SK-N-SH (cell line): ENCODE measurements around the gene PIGP. TPM values are rescaled to one million over a fixed set of nuclear protein-coding genes. Genes with fewer than 3 reads are reported as not detected.

ENCODE experiments used
- CTCF ChIA-PET: fragments of 300-600, 350-600 bp; formaldehyde crosslinking; extraction: SDS; loops from one replicate; lab custom pipeline; 2021; lab: Yijun Ruan, JAX
- POLR2A ChIA-PET: fragments of 350-600 bp; sonication (Branson Sonifier 250); formaldehyde crosslinking; extraction: SDS; loops from one replicate; lab custom pipeline; 2020; ENCODE audit warnings: antibody characterized with exemption, inconsistent platforms; lab: Yijun Ruan, JAX
- DNase-seq: peaks from one replicate; pipeline ENCODE4 v3.0.0; 2012
- H2AFZ ChIP-seq: fragments of 200-600 bp; sonication (generic); 2 replicates; pipeline ENCODE4 v1.8.1; 2016; ENCODE audit warnings: antibody characterized with exemption, mild to moderate bottlenecking, low read depth
- H3F3A ChIP-seq: fragments of 200-600 bp; sonication (generic); replicated peaks from 2 replicates; pipeline ENCODE3; 2016; ENCODE audit warnings: antibody characterized with exemption, mild to moderate bottlenecking; ENCODE audit not compliant: insufficient read depth
- H3K27ac ChIP-seq, 2 experiments: fragments of 200-500 bp in 1 of 2; fragments of 200-600 bp in 1 of 2; sonication (Bioruptor generic) in 1 of 2; sonication (generic), shearing (Covaris generic) in 1 of 2; 2 replicates each; pipeline versions ENCODE4 v1.5.1 to v1.6.1; 2014 to 2016; ENCODE audit warnings: low read depth in 2 of 2, inconsistent platforms in 1 of 2, low read length in 1 of 2, mild to moderate bottlenecking in 1 of 2, mixed read lengths in 1 of 2
- H3K27me3 ChIP-seq: fragments of 200-600 bp; sonication (generic), shearing (Covaris generic); 2 replicates; pipeline ENCODE4 v1.6.1; 2016; ENCODE audit warnings: mixed run types; ENCODE audit not compliant: insufficient read depth
- H3K36me3 ChIP-seq, 2 experiments: fragments of 200-500 bp in 1 of 2; fragments of 200-600 bp in 1 of 2; sonication (Bioruptor generic) in 1 of 2; sonication (generic) in 1 of 2; replicated peaks in 1 of 2; 2 replicates each; pipeline versions ENCODE3 to v1.5.1; 2014 to 2016; ENCODE audit warnings: low read length in 1 of 2, mild to moderate bottlenecking in 1 of 2; ENCODE audit not compliant: insufficient read depth in 2 of 2, control insufficient read depth in 1 of 2
- H3K4me1 ChIP-seq, 2 experiments: fragments of 200-500 bp in 1 of 2; fragments of 200-600 bp in 1 of 2; sonication (Bioruptor generic) in 1 of 2; sonication (generic), shearing (Covaris generic) in 1 of 2; 2 replicates each; pipeline versions ENCODE4 v1.5.1 to v1.6.1; 2014 to 2016; ENCODE audit warnings: low read depth in 1 of 2, low read length in 1 of 2, mixed run types in 1 of 2; ENCODE audit not compliant: insufficient read depth in 2 of 2, control insufficient read depth in 1 of 2
- H3K4me2 ChIP-seq: fragments of 200-600 bp; sonication (generic), shearing (Covaris generic); 2 replicates; pipeline ENCODE4 v1.6.1; 2017; ENCODE audit warnings: mixed run types
- H3K4me3 ChIP-seq, 2 experiments: fragments of 200-500 bp in 1 of 2; fragments of 200-600 bp in 1 of 2; sonication (Bioruptor generic) in 1 of 2; sonication (generic), shearing (Covaris generic) in 1 of 2; 2 replicates each; pipeline versions ENCODE4 v1.5.1 to v1.8.1; 2014 to 2016; ENCODE audit warnings: low read depth in 2 of 2, inconsistent platforms in 1 of 2, low read length in 1 of 2, mild to moderate bottlenecking in 1 of 2, mixed read lengths in 1 of 2, moderate library complexity in 1 of 2
- H3K79me2 ChIP-seq: fragments of 200-600 bp; sonication (generic); 2 replicates; pipeline ENCODE4 v1.8.1; 2017; ENCODE audit warnings: mild to moderate bottlenecking; ENCODE audit not compliant: insufficient read depth
- H3K9ac ChIP-seq: fragments of 200-600 bp; sonication (generic); 2 replicates; pipeline ENCODE4 v1.6.1; 2017; ENCODE audit warnings: mixed run types
- H3K9me2 ChIP-seq: fragments of 200-600 bp; sonication (generic); 2 replicates; pipeline ENCODE4 v1.6.1; 2017; ENCODE audit warnings: mixed run types
- H3K9me3 ChIP-seq: fragments of 200-600 bp; sonication (generic); 2 replicates; pipeline ENCODE4 v1.6.1; 2017; ENCODE audit warnings: mixed run types, mild to moderate bottlenecking, moderate library complexity
- H4K20me1 ChIP-seq: fragments of 200-600 bp; sonication (generic); 2 replicates; pipeline ENCODE4 v1.6.1; 2017; ENCODE audit warnings: mild to moderate bottlenecking, mixed run types; ENCODE audit not compliant: insufficient read depth
- CHD2 ChIP-seq: fragments of 150-350 bp; IDR thresholded peaks from 2 replicates; pipeline ENCODE4 v1.6.1; 2018; ENCODE audit warnings: low read length; ENCODE audit not compliant: partially characterized antibody
- EP300 ChIP-seq, 2 experiments: IDR thresholded peaks; 2 replicates each; pipeline versions ENCODE4 v1.4.0 to v1.6.1; 2012; ENCODE audit warnings: borderline replicate concordance in 1 of 2, low read depth in 1 of 2, low read length in 1 of 2
- EZH2phosphoT487 ChIP-seq: fragments of 200-600 bp; sonication (generic); IDR thresholded peaks from 2 replicates; pipeline ENCODE4 v1.6.1; 2017; ENCODE audit warnings: low read depth, mixed run types, mild to moderate bottlenecking, antibody characterized with exemption, moderate library complexity, borderline replicate concordance
- FOSL2 ChIP-seq: IDR thresholded peaks from 2 replicates; pipeline ENCODE4 v1.4.0; 2012; ENCODE audit warnings: low read depth, mild to moderate bottlenecking, moderate library complexity, borderline replicate concordance
- FOXJ3 ChIP-seq: sonication (generic); formaldehyde crosslinking; IDR thresholded peaks from 2 replicates; pipeline ENCODE4 v1.5.1; 2020; ENCODE audit warnings: mild to moderate bottlenecking, missing genetic modification reagents
- JUND ChIP-seq: IDR thresholded peaks from 2 replicates; pipeline ENCODE4 v1.4.0; 2012
- MEF2A ChIP-seq: IDR thresholded peaks from 2 replicates; pipeline ENCODE4 v1.4.0; 2012; ENCODE audit warnings: low read depth, borderline replicate concordance
- MXI1 ChIP-seq: IDR thresholded peaks from 2 replicates; pipeline ENCODE4 v1.6.1; 2012; ENCODE audit warnings: mild to moderate bottlenecking, low read depth, low read length, improper control_type of control experiment
- NFIC ChIP-seq: IDR thresholded peaks from 2 replicates; pipeline ENCODE4 v1.4.0; 2012; ENCODE audit warnings: borderline replicate concordance
- POLR2AphosphoS5 ChIP-seq: IDR thresholded peaks from 2 replicates; pipeline ENCODE4 v1.6.1; 2012; ENCODE audit warnings: low read depth, low read length
- RAD21 ChIP-seq: IDR thresholded peaks from 2 replicates; pipeline ENCODE4 v1.6.1; 2012; ENCODE audit warnings: mild to moderate bottlenecking, low read length
- RXRA ChIP-seq: IDR thresholded peaks from 2 replicates; pipeline ENCODE4 v1.4.0; 2012; ENCODE audit warnings: low read depth, mild to moderate bottlenecking, borderline replicate concordance
- SMC3 ChIP-seq: IDR thresholded peaks from 2 replicates; pipeline ENCODE4 v1.6.1; 2012; ENCODE audit warnings: low read depth, low read length, improper control_type of control experiment
- TAF1 ChIP-seq: IDR thresholded peaks from 2 replicates; pipeline ENCODE4 v1.6.1; 2012; ENCODE audit warnings: low read depth, mild to moderate bottlenecking, low read length, moderate library complexity, borderline replicate concordance
- WGBS: methylation state at CpG from one replicate; pipeline ENCODE4 v1.1.6; 2017; ENCODE audit warnings: low lambda C conversion rate; 5-methylcytosine and 5-hydroxymethylcytosine counted together
- polyA plus RNA-seq, 3 experiments: library from polyadenylated mRNA; depleted of rRNA; stranded (reverse); fragments of >200 nt; gene quantifications; 2 replicates each; pipeline ENCODE4 v1.2.3, GENCODE V29; 2012
- TF ChIP-seq, protein P1 (sequence below): fragments of 200-600 bp; sonication (generic); IDR thresholded peaks from 2 replicates; pipeline ENCODE4 v1.6.1; 2017; ENCODE audit warnings: antibody characterized with exemption, mild to moderate bottlenecking, moderate library complexity
- TF ChIP-seq, protein P2 (sequence below): fragments of 150-350 bp; IDR thresholded peaks from 2 replicates; pipeline ENCODE4 v1.6.1; 2017; ENCODE audit warnings: antibody characterized with exemption, low read length, low read depth, borderline replicate concordance
- TF ChIP-seq, protein P3 (sequence below): IDR thresholded peaks from 2 replicates; pipeline ENCODE4 v1.4.0; 2012; ENCODE audit warnings: low read depth
- TF ChIP-seq, protein P4 (sequence below): IDR thresholded peaks from 2 replicates; pipeline ENCODE4 v1.4.0; 2012; ENCODE audit warnings: low read depth, borderline replicate concordance
- TF ChIP-seq, protein P5 (sequence below): IDR thresholded peaks from 2 replicates; pipeline ENCODE4 v1.4.0; 2012; ENCODE audit warnings: low read depth, borderline replicate concordance
- TF ChIP-seq, protein P6 (sequence below): IDR thresholded peaks from 2 replicates; pipeline ENCODE4; 2012

PIGP gene
- polyA plus RNA-seq, 1 of the 3 experiments (the other 2 are of a cell fraction), result 28.3 TPM

DNA sequence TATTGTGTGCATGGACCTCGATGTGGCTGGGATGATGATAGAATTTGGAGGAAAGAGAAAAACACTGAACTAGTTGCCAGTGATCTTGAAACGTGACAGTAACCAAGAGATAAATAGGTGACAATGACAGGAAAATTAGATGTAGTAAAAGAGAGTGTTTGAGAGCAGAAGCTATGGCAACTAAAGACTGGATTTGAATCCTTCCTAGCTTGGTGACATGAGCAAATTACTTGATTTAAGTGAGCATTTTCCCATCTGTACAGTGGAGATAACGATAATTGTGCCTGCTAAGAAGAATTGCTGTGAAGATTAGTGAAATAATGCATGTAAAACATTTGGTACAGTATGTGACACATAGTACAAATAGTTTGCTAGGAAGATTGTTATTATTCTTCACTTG is 12.9 kb upstream of the PIGP start:
- DNase-seq, result no peak
- Histone ChIP-seq H3K79me2 (peaks cover 95% of the 10 kb centered on the region), H3K9ac (no peak overlapping the region), H3K27ac (no peak overlapping the region; a peak in 1 of 4 replicates), H3F3A (peaks cover 7% of the 10 kb centered on the region), H4K20me1 (peaks cover 60% of the 10 kb centered on the region), H3K4me3 (no peak overlapping the region), H3K4me2 (no peak overlapping the region), H3K27me3 (no peaks in the 10 kb centered on the region), H3K9me3 (no peaks in the 10 kb centered on the region), H3K36me3 (peaks cover 16 to 17% of the 10 kb centered on the region in 2 experiments), H3K9me2 (no peaks in the 10 kb centered on the region), H3K4me1 (peaks cover 3% of the 10 kb centered on the region in 2 experiments; a peak in 2 of 4 replicates), H2AFZ (no peak overlapping the region)
- CTCF ChIA-PET, result interaction anchor here (1.0 to 2.7 kb wide), 3 partner anchors 10 to 109 kb away, joined by 3 to 19 read pairs (median 4); no protein-coding TSS in a partner anchor
- WGBS, result 98% methylated on average over 3 of the region's 3 CpGs
- POLR2A ChIA-PET, result no interaction called here
- TF ChIP-seq MEF2A (no peak), EZH2phosphoT487 (no peak), JUND (no peak), TAF1 (no peak), POLR2AphosphoS5 (no peak), FOXJ3 (CRISPR knock-in tag) (no peak), EP300 (IDR thresholded peaks at IDR 0.05; ENCODE audit: borderline replicate concordance in 1 of 2, low read depth in 1 of 2, low read length in 1 of 2) (no peak), RXRA (no peak), NFIC (no peak), CHD2 (no peak), SMC3 (no peak), RAD21 (no peak), MXI1 (no peak), FOSL2 (no peak)
- TF ChIP-seq, protein P1, sequence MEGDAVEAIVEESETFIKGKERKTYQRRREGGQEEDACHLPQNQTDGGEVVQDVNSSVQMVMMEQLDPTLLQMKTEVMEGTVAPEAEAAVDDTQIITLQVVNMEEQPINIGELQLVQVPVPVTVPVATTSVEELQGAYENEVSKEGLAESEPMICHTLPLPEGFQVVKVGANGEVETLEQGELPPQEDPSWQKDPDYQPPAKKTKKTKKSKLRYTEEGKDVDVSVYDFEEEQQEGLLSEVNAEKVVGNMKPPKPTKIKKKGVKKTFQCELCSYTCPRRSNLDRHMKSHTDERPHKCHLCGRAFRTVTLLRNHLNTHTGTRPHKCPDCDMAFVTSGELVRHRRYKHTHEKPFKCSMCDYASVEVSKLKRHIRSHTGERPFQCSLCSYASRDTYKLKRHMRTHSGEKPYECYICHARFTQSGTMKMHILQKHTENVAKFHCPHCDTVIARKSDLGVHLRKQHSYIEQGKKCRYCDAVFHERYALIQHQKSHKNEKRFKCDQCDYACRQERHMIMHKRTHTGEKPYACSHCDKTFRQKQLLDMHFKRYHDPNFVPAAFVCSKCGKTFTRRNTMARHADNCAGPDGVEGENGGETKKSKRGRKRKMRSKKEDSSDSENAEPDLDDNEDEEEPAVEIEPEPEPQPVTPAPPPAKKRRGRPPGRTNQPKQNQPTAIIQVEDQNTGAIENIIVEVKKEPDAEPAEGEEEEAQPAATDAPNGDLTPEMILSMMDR, result no peak
- TF ChIP-seq, protein P2, sequence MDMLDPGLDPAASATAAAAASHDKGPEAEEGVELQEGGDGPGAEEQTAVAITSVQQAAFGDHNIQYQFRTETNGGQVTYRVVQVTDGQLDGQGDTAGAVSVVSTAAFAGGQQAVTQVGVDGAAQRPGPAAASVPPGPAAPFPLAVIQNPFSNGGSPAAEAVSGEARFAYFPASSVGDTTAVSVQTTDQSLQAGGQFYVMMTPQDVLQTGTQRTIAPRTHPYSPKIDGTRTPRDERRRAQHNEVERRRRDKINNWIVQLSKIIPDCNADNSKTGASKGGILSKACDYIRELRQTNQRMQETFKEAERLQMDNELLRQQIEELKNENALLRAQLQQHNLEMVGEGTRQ, result no peak
- TF ChIP-seq, protein P3, sequence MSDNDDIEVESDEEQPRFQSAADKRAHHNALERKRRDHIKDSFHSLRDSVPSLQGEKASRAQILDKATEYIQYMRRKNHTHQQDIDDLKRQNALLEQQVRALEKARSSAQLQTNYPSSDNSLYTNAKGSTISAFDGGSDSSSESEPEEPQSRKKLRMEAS, result no peak
- TF ChIP-seq, protein P4, sequence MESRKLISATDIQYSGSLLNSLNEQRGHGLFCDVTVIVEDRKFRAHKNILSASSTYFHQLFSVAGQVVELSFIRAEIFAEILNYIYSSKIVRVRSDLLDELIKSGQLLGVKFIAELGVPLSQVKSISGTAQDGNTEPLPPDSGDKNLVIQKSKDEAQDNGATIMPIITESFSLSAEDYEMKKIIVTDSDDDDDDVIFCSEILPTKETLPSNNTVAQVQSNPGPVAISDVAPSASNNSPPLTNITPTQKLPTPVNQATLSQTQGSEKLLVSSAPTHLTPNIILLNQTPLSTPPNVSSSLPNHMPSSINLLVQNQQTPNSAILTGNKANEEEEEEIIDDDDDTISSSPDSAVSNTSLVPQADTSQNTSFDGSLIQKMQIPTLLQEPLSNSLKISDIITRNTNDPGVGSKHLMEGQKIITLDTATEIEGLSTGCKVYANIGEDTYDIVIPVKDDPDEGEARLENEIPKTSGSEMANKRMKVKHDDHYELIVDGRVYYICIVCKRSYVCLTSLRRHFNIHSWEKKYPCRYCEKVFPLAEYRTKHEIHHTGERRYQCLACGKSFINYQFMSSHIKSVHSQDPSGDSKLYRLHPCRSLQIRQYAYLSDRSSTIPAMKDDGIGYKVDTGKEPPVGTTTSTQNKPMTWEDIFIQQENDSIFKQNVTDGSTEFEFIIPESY, result no peak
- TF ChIP-seq, protein P5, sequence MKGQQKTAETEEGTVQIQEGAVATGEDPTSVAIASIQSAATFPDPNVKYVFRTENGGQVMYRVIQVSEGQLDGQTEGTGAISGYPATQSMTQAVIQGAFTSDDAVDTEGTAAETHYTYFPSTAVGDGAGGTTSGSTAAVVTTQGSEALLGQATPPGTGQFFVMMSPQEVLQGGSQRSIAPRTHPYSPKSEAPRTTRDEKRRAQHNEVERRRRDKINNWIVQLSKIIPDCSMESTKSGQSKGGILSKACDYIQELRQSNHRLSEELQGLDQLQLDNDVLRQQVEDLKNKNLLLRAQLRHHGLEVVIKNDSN, result no peak
- TF ChIP-seq, protein P6, sequence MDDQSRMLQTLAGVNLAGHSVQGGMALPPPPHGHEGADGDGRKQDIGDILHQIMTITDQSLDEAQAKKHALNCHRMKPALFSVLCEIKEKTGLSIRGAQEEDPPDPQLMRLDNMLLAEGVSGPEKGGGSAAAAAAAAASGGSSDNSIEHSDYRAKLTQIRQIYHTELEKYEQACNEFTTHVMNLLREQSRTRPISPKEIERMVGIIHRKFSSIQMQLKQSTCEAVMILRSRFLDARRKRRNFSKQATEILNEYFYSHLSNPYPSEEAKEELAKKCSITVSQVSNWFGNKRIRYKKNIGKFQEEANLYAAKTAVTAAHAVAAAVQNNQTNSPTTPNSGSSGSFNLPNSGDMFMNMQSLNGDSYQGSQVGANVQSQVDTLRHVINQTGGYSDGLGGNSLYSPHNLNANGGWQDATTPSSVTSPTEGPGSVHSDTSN, result no peak
